ENCODE data around the gene ZNF684.

- TF ChIP-seq EP300 (IDR thresholded peaks at IDR 0.05; ENCODE audit: borderline replicate concordance) = no peak
- no peak for TF ChIP-seq REST (IDR thresholded peaks at IDR 0.05; ENCODE audit: low read depth)
- TF ChIP-seq RAD21 (IDR thresholded peaks at IDR 0.05; ENCODE audit: low read depth) = no peak
- no peak for TF ChIP-seq FOXM1 (IDR thresholded peaks at IDR 0.05; ENCODE audit: borderline replicate concordance, low read depth)
Observed at GRCh38 chr1:40519517-40519916, 11.9 kb upstream of the ZNF684 start.
